NCI-H774 (cell line): ENCODE data around the gene SNRNP48.

Experiments
- DNase-seq: peaks from one replicate; lab custom pipeline; 2025; lab: John Stamatoyannopoulos, UW

Gene SNRNP48

GRCh38 chr6:7589949-7590917 lies at the start of gene SNRNP48:
SNRNP48 (plus strand) TSS chr6:7590198; CDS start chr6:7590258, 60 bp downstream.
- DNase-seq = peak; percentile 88

- no peak for DNase-seq
Observed at GRCh38 chr6:7540595-7540994, 49.4 kb upstream of the SNRNP48 start.

- DNase-seq = peak; percentile 79
Observed at GRCh38 chr6:7541175-7542064, 48.6 kb upstream of the SNRNP48 start, which contains the start of gene DSP. DSP (plus strand) TSS chr6:7541671; CDS start chr6:7541916, 245 bp downstream.

- no peak for DNase-seq
Observed at GRCh38 chr6:7542065-7542873, 47.7 kb upstream of the SNRNP48 start.

GRCh38 chr6:7542874-7543624 lies 46.9 kb upstream of the SNRNP48 start:
- peak; percentile 56 for DNase-seq

- DNase-seq = no peak
Observed at GRCh38 chr6:7543789-7544424, 46.1 kb upstream of the SNRNP48 start.

GRCh38 chr6:7544597-7544996 lies 45.4 kb upstream of the SNRNP48 start:
- DNase-seq = no peak

- no peak for DNase-seq
Observed at GRCh38 chr6:7545316-7546019, 44.5 kb upstream of the SNRNP48 start.

- no peak for DNase-seq
Observed at GRCh38 chr6:7546020-7546369, 44.0 kb upstream of the SNRNP48 start.

- DNase-seq = no peak
Observed at GRCh38 chr6:7546383-7546782, 43.6 kb upstream of the SNRNP48 start.

- no peak for DNase-seq
Observed at GRCh38 chr6:7546896-7547295, 43.1 kb upstream of the SNRNP48 start.

- DNase-seq = no peak
Observed at GRCh38 chr6:7547315-7547714, 42.7 kb upstream of the SNRNP48 start.

- DNase-seq = peak; percentile 12
Observed at GRCh38 chr6:7550433-7550801, 39.6 kb upstream of the SNRNP48 start.

GRCh38 chr6:7554533-7555275 lies 35.3 kb upstream of the SNRNP48 start:
- no peak for DNase-seq

- DNase-seq = no peak
Observed at GRCh38 chr6:7555671-7556070, 34.3 kb upstream of the SNRNP48 start.

- DNase-seq = no peak
Observed at GRCh38 chr6:7556394-7557106, 33.4 kb upstream of the SNRNP48 start.

- DNase-seq = no peak
Observed at GRCh38 chr6:7557652-7558051, 32.3 kb upstream of the SNRNP48 start.

GRCh38 chr6:7558781-7559180 lies 31.2 kb upstream of the SNRNP48 start:
- no peak for DNase-seq

- no peak for DNase-seq
Observed at GRCh38 chr6:7559196-7559595, 30.8 kb upstream of the SNRNP48 start.
